Mesenteric fat pad (tissue), 1 donor: ENCODE data around the gene ZBP1. TPM values are rescaled to one million over a fixed set of nuclear protein-coding genes. Genes with fewer than 3 reads are reported as not detected.

ENCODE experiments used
- DNase-seq: peaks from one replicate; pipeline ENCODE4 v3.0.0-alpha.2; 2020; ENCODE audit warnings: low spot score
- total RNA-seq: library from RNA; stranded (reverse); fragmentation: NEBNext Ultra II Directional; extraction: Animal tissue kit (Norgen Biotek cat#: 25700); gene quantifications from one replicate; pipeline ENCODE4 v1.2.1, GENCODE V29; 2021
- donor health status: DM: yes; HTN: yes; CAD: no.

Gene ZBP1
- total RNA-seq, 1 donor from 2014 or later = 0.26 TPM

DNA sequence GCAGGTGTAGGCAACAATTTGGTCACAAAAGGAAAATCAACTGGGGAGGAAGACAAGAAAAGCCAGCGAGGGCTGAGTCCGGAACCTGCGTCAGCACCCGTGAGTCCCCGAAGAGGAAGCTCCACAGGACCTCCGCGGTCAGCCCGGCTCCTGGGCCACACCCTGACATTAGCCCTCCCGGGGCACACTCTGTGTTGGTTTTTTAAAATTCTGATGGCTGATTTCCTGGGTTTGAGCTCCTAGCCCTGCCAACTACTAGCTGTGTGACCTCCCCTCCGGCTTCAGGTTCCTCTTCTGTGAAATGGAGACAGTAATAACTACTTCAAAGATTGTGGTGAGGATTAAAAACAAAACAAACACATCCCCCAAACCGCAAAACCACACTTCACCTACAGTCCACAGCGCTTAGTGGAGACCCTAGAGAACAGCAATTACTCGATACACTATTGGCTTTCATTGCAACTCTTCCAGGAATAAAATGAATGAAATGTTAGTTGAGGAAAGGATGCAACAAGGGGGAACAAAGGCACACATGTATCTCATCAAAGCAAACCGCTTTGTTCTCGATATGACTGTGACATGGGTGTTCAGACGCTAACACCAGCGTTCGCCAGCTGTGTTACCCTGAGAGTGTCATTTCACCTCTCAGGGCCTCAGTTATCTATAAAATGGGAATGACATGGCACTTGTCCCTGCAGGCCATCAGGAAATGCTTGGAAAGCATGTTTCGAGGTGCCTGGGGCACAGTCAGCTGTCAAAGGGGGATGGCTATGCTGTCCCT, 985 bp downstream of the ZBP1 start:
- no peak for DNase-seq

DNA sequence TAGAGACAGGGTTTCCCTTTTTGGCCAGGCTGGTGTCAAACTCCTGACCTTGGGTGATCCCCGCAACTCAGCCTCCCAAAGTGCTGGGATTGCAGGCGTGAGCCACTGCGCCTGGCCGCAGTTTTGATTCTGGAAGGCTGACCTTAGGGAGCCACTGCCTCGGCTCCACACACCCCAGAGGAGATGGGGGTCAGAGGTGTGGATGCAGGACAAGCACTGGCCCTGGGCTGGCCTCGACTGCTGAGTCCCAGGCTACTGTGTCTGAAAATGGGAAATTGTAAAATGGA, 1.5 kb downstream of the ZBP1 start:
- no peak for DNase-seq

DNA sequence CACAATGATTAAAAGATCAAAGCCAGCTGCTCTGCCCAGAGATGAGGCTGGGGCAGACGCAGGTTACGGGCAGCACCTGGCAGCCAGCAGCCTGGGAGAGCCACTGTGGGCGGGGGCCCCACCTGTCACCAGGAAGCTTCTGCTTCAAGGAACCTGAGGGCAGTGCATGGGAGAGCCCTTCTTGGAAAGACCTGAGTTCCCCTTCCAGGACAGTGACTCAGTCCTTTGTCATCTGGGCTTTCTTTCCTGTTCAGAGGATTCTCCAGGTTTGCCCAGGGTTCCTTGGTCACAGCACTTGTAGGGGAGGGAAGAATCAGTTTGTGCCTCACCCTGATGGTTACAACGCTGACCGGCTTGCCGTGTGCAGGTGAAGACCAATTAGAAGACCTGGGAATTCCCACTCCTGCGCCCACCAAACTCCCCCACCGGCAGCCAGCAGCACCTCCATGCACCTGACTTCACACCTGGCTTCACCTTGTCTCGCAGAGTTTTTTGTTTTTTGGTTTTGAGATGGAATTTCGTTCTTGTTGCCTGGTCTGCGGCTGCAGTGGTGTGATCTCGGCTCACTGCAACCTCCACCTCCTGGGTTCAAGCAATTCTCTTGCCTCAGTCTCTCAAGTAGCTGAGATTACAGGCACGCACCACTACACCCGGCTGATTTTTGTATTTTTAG, 2.0 kb downstream of the ZBP1 start:
- no peak for DNase-seq

DNA sequence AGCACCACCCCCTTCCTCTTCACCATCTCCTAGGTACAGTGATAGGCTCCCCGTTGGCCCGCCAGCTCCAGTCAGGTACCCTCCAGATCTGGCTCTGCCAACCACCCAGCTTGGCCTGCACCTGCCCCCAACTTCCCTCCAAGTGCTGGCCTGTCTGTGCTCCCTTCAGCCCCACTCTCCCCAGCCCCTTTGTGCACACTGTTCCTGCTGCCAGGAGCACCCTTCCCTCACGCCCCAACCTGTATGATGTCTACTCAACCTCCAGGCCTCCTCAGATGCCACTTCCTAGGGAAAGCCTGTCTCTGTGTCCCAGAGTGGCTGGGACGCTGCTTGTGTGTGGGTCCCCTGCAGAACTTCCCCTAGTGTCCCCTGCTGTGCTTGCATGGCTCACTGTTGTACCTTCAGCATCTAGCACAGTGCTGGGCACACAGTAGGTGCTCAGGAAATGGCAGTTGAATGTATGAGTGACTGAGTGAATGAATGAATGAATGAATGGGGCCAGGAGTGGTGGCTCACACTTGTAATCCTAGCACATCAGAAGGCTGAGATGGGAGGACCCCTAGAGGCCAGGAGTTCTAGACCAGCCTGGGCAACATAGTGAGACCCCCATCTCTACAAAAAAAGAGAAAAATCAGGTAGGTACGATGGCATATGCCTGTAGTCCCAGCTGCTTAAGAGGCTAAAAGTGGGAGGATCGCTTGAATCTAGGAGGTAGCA, 3.0 kb downstream of the ZBP1 start:
- no peak for DNase-seq

DNA sequence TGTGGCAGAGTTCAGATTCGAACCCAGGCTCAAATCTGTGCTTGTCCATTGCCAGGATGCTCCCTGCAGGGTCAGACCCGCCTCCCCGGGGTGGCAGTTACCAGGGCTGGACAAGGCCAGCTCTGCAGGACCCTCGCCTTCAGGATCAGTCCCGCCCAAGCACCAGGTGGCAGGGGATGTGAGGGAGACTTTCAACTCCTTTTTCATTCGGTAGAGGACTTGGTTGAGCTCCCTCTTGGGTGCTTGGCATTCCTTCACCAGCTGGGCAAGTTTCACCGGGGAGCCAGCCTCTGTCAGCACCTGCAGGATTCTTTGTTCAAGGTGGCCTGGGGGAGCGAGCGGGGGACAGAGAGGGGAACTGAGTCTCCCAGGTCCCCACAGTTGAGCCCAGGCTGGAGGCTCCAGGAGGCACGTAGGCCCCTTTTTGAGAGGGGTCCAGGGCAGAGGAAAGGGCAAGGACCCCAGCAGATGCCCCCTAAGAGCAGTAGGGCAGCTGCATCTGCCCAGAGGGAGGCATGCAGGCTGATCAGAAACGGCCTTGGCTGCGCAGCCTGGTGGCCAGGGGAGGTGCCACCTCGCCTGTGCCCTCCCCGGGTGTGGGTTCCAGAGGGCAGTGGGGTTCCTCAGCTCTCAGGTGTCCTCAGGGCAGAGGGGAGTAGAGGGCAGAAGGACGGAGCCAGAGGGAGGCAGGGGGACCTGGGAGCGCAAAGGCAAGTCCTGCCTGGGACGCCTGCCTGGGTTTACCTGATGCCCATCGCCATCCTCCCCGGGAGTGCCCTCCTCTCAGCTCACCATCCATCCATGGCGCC, 3.9 kb downstream of the ZBP1 start:
- DNase-seq = no peak

DNA sequence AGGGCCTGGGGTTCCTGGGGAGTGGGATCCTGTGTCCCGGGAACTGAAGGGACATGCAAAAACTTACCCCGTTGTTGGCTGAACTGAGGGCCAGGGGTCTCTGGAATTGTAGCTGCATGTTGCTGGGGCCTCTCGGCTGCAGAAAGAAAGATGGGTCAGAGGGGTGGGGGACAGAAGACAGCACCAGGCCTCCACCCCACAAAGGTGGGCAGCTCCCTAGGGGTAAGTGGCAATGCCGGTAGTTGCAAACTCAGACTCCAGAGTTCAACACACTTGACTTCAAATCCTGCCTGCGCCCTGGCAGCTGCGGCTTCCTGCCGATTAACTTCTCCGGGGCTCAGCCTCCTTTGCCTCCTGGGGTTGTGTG, 4.8 kb downstream of the ZBP1 start:
- DNase-seq = no peak

DNA sequence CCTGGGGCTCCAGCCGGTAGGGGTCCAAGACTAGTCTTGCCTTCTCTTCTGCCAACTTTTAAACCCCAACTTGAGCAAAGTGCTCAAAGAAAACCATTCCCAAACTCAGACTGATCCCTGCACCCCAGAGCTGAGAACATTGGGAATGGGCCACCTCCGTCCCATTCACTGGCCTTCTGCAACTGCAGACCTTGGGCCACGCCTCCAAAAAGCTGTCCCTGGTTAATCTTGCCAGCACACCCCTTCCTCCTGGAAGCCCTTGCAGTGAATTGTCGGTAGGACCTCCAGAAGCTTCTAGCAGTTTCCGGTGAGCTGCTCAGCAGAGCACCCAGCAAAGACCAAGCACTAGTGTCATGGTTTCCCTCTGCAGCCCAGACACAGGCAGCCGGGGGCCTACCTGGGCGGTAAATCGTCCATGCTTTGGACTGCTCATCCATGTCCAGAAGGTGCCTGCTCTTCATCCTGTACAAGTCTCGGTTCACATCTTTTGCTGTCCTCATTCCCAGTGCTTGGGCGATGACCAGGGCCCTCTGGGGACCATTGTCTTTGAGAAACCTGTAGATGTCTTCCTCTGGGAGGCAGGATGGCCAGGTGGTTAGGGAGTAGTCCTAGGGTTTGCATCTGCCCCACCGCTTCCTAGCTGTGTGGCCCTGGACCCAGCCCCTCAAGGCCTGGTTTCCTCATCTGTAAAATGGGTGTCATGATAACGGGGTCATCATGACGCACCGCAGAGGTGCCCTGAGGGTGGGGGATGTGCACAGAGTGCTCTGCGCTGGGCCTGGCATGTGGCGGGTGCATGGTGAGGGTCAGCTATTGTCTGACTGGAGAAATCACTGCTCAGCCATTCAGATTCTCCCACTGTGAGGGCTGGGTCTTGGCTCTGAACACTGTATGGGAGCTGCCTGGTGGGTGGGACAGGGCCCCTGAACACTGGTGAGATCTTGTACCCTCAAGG, 5.5 kb downstream of the ZBP1 start:
- no peak for DNase-seq

DNA sequence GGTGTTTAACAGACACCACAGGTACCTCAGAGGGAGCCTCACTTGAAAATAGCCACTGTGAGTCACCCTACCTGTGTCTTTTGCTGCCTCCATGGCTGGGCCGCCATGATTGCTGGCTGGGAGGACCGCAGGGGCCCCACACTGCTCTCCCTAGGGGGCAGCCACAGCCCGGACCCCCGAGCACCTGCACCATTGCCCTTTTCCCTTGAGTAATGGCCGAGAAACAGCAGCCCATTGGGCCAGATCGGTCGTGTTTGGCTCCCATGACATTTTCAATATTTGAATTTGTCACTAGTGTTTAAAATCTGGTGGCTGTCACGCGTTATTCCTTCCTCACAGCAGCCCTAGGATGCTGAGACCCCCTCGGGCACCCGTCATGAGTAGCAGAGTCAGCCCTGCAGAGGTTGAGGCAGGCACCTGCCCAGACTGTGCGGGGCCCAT, 6.7 kb downstream of the ZBP1 start:
- peak; percentile 76 for DNase-seq

DNA sequence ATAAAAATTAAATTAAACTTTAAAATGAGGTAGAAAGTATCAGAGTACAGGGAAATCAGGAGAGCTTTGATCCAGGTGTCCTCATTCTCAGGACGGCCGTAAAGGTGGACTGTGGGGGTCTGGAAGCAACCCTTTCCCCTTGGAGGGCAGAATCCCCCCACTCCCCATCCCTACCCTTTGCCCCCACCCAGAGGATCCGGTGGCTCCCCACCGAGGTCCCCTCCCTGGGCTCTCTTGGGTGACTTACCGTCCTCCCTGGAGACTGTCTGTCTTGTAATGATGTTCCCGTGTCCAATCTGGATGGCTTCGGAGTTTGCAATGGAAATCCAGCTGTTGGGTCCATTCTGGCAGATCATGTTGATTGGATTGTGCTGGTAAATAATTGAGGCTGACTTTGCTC, 7.3 kb downstream of the ZBP1 start:
- DNase-seq = peak; percentile 77

DNA sequence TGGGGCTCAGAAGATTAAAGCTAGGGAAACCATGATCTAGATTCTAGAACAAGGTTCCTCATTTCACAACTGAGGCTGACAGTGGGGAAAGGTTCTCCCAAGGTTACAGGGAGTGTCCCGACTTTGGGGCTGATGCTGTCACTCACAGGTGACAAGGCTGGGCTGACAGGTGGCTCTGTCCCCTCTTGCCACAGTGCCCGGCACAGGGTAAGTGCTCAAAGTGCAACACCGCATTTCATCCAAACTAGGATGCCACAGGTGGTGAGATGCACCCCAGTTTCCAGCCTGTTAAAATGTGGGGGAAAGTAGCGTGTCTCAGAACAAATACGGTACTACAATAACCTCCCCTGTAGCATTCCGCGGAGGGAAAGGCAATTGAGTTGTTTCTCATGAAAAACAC, 7.8 kb downstream of the ZBP1 start:
- DNase-seq = peak; percentile 41

DNA sequence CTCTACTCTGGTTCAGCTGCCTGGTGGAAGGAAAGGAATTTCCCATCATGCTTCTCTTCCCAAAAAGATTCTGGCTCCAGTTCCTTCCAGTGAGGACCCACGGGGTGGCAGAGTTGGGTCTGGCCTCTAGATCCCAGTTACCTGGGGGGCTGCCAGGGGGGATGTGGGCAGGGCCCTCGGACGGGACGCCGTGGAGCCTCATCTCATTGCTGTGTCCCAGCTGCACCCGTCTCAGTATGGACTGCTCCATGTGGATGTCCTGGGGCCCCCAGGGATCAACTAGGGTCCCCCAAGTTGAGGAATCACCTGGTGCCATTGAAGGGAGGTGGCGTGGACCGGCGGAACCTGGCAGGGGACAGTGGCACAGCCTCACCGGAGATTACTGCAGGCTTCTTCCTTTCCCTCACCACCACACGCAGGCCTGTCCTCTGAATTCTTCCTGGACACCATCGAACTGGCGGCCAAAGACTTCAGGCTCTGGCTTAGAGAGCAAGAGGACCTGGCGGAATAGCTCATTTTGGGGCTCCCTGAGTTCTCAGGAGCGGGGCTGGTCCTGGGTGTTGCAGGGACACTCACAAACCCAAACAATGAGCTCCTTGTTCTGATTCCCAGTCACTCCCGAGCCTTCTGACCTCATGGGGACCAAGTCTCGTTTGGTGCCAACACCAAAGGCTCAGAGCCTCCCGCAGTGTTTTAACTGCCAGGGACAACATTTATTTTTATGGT, 8.5 kb downstream of the ZBP1 start:
- DNase-seq = peak; percentile 72

DNA sequence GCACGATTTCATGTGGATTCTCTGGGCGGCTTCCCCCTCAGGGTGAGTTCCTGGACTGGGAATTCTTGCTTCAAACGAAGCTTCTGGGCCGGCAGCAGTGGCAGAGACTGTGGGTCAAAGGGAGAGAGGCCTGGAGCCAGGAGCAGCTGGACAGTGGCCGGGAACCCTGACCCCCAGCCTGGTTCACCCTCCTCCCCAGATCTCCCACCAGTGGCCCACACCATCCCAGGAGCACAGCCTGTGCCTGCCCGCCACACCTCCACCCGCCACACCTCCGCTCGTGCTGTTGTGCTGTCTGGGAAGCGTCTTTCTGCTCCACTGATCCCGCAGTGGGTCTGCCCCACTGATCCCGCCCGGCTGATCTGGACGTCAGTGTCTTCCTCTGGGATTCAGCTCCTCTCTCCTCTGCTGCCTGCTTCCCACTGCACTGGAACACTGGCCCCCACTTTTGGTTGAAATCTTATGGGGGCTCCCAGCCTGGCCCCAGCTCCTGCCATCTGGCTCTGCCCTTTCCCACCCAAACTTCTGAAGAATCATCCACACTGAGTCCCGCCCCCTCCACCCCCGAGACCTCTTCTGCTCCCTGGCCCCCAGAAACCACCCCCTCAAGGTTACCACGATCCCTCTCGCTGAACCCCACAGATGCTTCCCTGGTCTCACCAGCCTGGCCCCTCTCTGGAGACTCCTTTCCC, 9.8 kb downstream of the ZBP1 start:
- DNase-seq = no peak

DNA sequence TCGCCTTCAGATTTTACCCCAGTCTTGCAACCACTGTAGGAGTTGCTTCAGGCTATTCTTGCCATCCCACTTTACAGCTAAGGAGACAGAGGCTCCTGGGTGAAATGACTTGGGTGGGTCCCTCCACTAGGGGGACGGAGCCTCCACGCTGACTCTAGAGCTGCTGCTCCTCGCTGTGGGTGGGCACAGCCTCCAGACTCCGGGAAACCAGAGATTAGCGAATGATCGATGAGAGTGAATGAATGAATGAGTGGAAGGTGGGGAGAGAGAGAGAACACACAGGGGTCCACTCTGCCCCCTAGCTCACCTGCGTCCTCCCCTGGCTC, 10.4 kb downstream of the ZBP1 start:
- no peak for DNase-seq

DNA sequence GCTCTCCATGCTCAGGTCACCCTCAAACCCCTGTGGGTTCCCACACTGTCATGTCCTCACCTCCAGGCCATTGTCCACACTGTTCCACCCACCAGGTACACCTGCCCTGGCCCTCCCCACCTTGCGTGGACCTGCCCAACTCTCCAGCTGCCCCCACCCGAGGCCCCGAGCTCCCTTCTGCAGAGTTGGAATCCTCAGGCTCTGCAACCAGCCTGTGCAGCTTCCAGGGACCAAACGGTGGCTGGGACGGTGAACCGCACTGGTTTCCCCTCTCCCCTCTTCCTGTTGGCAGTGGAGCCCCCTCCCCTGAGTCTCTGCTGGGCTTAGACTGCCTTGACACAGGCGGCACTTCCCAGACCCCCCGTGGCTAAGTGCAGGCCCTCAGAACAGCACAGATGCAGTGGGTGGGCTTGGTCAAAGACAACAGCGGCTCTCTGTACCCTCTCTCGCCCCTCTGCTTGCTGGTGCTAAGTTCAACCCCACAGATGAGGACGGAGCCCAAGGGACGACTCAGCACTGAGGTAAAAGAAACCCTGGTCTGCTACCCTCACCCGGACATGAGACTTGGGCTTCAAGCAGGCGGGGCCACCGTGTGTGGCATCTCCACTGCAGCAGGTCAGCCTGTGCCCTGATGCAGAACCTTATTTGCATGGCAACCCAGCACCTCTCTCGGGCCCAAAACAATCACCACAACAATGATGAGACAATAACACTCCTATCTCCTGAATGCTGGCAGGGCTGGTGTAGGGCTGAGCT, 11.0 kb downstream of the ZBP1 start:
- DNase-seq = no peak

DNA sequence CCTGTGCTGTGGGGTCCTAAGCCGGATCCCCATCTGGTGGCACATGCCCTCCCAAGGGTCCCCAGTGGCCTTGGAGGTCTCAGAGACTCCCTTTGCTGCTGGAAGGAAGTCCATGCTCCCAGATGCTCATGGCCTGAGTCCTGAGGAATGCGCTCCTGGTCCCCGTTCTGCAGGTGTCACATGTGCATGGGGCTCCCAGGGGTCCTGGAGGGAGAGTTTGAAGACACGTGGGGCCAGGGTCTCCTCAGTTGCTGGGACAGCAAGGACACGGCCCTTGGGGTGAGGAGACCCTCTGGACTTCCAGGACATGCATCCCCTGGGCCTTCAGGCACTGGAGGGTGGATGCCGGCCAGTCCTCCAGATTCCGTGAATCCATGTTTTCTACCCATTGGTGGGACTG, 11.7 kb downstream of the ZBP1 start:
- no peak for DNase-seq

DNA sequence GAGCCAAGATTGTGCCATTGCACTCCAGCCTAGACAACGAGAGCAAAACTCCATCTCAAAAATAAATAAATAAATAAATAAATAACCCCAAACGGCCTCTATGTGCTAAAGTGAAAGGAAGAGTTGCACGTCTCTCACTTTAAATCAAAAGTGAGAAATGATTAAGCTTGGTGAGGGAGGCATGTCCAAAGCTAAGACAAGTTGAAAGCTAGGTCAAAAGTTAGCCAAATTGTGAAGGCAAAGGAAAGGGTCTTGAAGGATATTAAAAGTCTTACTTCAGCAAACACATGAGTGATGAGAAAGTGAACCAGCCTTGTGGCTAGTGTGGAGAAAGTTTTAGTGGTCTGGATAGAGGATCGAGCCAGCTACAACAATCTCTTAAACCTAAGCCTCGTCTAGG, 14.3 kb downstream of the ZBP1 start:
- no peak for DNase-seq

DNA sequence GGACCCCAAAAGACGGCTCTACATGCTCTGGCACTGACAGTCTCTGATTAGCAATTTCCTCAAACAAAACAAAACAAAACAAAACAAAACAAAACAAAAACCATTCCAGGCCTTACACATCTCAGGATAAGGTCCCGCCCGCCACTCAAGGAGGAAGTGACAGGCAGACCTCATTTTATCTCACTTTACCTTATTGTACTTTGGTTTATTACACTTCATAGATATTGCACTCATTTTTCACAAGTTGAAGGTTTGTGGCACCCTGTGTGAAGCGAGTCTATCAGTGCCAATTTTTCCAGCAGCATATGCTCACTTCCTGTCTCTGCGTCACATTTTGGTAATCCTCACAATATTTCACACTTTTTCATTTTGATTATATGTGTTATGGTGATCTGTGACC, 15.2 kb downstream of the ZBP1 start:
- no peak for DNase-seq

DNA sequence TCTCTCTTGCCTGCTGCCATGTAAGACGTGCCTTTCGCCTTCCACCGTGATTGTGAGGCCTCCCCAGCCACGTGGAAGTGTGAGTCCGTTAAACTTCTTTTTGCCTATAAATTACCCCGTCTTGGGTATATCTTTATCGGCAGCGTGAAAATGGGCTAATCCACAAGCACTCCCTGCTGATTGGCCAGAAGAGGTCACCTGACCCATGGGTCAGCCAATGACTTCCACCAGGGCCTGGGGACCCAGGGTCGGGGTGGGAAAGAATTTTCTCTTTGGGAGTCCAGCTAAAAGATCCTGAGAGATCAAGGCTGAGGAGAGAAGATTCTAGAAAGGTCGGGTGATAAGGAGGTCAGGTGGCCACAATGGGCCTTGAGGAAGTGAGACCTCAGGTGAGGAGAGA, 17.1 kb downstream of the ZBP1 start:
- no peak for DNase-seq

DNA sequence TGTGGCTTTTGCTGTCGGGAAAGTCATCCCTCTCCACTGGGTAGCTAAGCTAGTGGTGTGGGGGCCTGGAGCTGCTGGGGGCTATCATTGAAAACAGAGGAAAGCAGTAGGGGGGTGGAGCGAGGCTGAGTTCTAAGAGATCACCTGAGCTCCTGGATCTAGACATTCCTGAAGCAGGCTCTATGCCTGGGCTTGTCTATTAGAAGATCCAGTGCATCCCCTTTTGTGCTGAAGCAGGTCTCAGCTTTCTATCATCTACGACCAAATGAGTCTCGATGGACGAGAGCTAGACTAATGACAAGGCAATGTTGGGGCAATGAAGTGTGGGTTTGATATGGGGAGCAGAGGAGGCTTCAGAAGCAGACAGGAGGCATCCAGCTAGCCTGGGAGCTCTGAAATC, 18.5 kb downstream of the ZBP1 start:
- DNase-seq = no peak
